Breast epithelium (tissue), 3 donors: ENCODE data around the gene JAKMIP2.

Experiments used
- POLR2A ChIP-seq: fragments of 450-650 bp; IDR thresholded peaks from one replicate; pipeline ENCODE4 v1.6.1; 2016; ENCODE audit warnings: antibody characterized with exemption, mild to moderate bottlenecking, moderate library complexity
- POLR2AphosphoS5 ChIP-seq, 3 donors: sonication (generic); formaldehyde crosslinking; IDR thresholded peaks; one replicate each; pipeline ENCODE4 v1.6.1; 2017; ENCODE audit warnings: antibody characterized with exemption in 3 of 3
- TF ChIP-seq, protein P1 (sequence below), 3 donors: fragments of 450-650 bp; IDR thresholded peaks; one replicate each; pipeline ENCODE4 v1.5.1; 2016 to 2017; ENCODE audit warnings: antibody characterized with exemption in 3 of 3, mild to moderate bottlenecking in 3 of 3, moderate library complexity in 3 of 3

DNA sequence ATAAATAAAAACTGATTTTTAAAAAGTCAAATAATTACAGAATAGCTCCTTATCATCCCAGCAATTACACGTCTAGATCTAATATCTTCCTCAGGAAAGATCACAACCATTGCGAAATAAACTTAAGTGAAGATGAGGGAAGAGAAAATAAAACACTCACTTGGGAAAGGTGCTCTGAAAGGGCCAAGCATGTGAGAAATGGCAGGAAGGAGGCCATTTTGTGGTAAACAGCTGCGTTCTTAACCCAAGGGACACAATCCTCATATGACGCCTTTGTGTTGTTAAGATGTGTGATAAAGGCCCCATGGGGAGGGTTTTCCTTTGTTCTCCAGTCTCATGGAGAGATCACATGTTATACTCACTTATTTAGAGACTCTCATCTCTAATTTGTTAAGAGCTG lies 32.5 kb downstream of the JAKMIP2 start:
- TF ChIP-seq, protein P1, sequence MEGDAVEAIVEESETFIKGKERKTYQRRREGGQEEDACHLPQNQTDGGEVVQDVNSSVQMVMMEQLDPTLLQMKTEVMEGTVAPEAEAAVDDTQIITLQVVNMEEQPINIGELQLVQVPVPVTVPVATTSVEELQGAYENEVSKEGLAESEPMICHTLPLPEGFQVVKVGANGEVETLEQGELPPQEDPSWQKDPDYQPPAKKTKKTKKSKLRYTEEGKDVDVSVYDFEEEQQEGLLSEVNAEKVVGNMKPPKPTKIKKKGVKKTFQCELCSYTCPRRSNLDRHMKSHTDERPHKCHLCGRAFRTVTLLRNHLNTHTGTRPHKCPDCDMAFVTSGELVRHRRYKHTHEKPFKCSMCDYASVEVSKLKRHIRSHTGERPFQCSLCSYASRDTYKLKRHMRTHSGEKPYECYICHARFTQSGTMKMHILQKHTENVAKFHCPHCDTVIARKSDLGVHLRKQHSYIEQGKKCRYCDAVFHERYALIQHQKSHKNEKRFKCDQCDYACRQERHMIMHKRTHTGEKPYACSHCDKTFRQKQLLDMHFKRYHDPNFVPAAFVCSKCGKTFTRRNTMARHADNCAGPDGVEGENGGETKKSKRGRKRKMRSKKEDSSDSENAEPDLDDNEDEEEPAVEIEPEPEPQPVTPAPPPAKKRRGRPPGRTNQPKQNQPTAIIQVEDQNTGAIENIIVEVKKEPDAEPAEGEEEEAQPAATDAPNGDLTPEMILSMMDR (IDR thresholded peaks at IDR 0.05): no peak
- no peak for TF ChIP-seq POLR2A
- TF ChIP-seq POLR2AphosphoS5 (IDR thresholded peaks at IDR 0.05): no peak
